ENCODE data around the gene TBX4. TPM values are rescaled to one million over a fixed set of nuclear protein-coding genes. Genes with fewer than 3 reads are reported as not detected.

Gene TBX4
- polyA plus RNA-seq, 3 donors, result not detected

GRCh38 chr17:61431594-61432311 is 20.5 kb upstream of the TBX4 start:
- Histone ChIP-seq H3K9ac (ENCODE audit: insufficient read depth, low read length, poor library complexity, severe bottlenecking) (no peak overlapping the region), H3K4me1 (ENCODE audit: control insufficient read depth in 1 of 2, insufficient read depth in 2 of 2, low read length in 2 of 2) (no peaks in the 10 kb centered on the region), H3K4me3 (replicated peaks in 1 of 3; ENCODE audit: low read depth in 2 of 3, low read length in 3 of 3) (no peak overlapping the region), H3K9me3 (replicated peaks in 1 of 2; ENCODE audit: control insufficient read depth in 1 of 2, insufficient read depth in 1 of 2, low read length in 2 of 2) (peaks cover 0 to 7% of the 10 kb centered on the region in 2 donors), H3K79me2 (ENCODE audit: insufficient read depth, low read length) (no peaks in the 10 kb centered on the region), H3K27ac (ENCODE audit: low read depth in 1 of 2, low read length in 2 of 2) (no peak overlapping the region), H3K27me3 (ENCODE audit: control insufficient read depth in 2 of 2, insufficient read depth in 2 of 2, low read length in 2 of 2) (peaks cover 13 to 33% of the 10 kb centered on the region in 2 donors), H3K4me2 (replicated peaks; ENCODE audit: extremely low read depth, low read length, poor library complexity, severe bottlenecking) (no peak overlapping the region), H3K36me3 (replicated peaks in 1 of 2; ENCODE audit: control insufficient read depth in 1 of 2, insufficient read depth in 2 of 2, low read length in 2 of 2) (no peaks in the 10 kb centered on the region), H2AFZ (ENCODE audit: insufficient read depth, low read depth, low read length, poor library complexity, severe bottlenecking) (no peak overlapping the region), H4K20me1 (ENCODE audit: insufficient read depth, low read length) (no peaks in the 10 kb centered on the region)
- H3K27me3 Mint-ChIP-seq (ENCODE audit: low read depth in 3 of 3), result peaks cover 23 to 43% (median 31%) of the 10 kb centered on the region in 3 donors
- H3K4me1 Mint-ChIP-seq, result no peaks in the 10 kb centered on the region
- H3K27ac Mint-ChIP-seq, result no peak overlapping the region
- intact Hi-C loops (cut with micrococcal nuclease), result no loop called here
- WGBS (ENCODE audit: insufficient coverage), result 88% methylated on average over 4 of the region's 4 CpGs
- TF ChIP-seq CTCF (IDR thresholded peaks at IDR 0.05), result no peak
- no peak overlapping the region for H3K4me3 Mint-ChIP-seq
- peaks cover 0 to 14% (median 5%) of the 10 kb centered on the region in 7 donors for H3K9me3 Mint-ChIP-seq
- no peaks in the 10 kb centered on the region for H3K36me3 Mint-ChIP-seq
- no peak for DNase-seq

DNA sequence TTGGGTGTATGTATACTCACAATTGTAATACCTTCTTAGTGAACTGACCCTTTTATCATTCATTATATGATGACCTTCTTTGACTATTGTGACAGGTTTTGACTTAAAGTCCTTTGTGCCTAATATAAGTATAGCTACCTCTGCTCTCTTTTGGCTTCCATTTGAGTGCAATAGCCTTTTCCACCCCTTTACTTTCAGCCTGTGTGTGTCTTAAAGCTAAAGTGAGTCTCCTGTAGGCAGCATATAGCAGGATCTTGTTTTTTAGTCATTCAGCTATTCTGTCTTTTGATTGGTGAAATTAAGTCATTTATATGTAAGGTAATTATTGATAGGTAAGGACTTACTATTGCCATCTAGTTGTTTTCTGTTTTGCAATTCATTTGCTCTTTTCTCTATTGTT is 15.9 kb upstream of the TBX4 start:
- no peak for DNase-seq
- no peak overlapping the region for H3K4me2 ChIP-seq (replicated peaks; ENCODE audit: extremely low read depth, low read length, poor library complexity, severe bottlenecking)
- no peak overlapping the region for H3K27ac ChIP-seq (ENCODE audit: low read depth in 1 of 2, low read length in 2 of 2)
- H4K20me1 ChIP-seq (ENCODE audit: insufficient read depth, low read length), result no peaks in the 10 kb centered on the region
- no peak overlapping the region for H3K27ac Mint-ChIP-seq
- H3K36me3 ChIP-seq (replicated peaks in 1 of 2; ENCODE audit: control insufficient read depth in 1 of 2, insufficient read depth in 2 of 2, low read length in 2 of 2), result no peaks in the 10 kb centered on the region
- H3K4me1 ChIP-seq (ENCODE audit: control insufficient read depth in 1 of 2, insufficient read depth in 2 of 2, low read length in 2 of 2), result no peaks in the 10 kb centered on the region
- no peak overlapping the region for H3K4me3 ChIP-seq (replicated peaks in 1 of 3; ENCODE audit: low read depth in 2 of 3, low read length in 3 of 3)
- peaks cover 12 to 18% of the 10 kb centered on the region in 2 donors for H3K27me3 ChIP-seq (ENCODE audit: control insufficient read depth in 2 of 2, insufficient read depth in 2 of 2, low read length in 2 of 2)
- H3K9me3 Mint-ChIP-seq, result peaks cover 4 to 24% (median 13%) of the 10 kb centered on the region in 7 donors
- no peaks in the 10 kb centered on the region for H3K79me2 ChIP-seq (ENCODE audit: insufficient read depth, low read length)
- H3K36me3 Mint-ChIP-seq, result no peaks in the 10 kb centered on the region
- peaks cover 2% of the 10 kb centered on the region for H3K4me1 Mint-ChIP-seq
- no peak for TF ChIP-seq CTCF (IDR thresholded peaks at IDR 0.05)
- no peak overlapping the region for H2AFZ ChIP-seq (ENCODE audit: insufficient read depth, low read depth, low read length, poor library complexity, severe bottlenecking)
- intact Hi-C loops (cut with micrococcal nuclease), result no loop called here
- H3K9me3 ChIP-seq (replicated peaks in 1 of 2; ENCODE audit: control insufficient read depth in 1 of 2, insufficient read depth in 1 of 2, low read length in 2 of 2), result peaks cover 0 to 20% of the 10 kb centered on the region in 2 donors
- no peak overlapping the region for H3K9ac ChIP-seq (ENCODE audit: insufficient read depth, low read length, poor library complexity, severe bottlenecking)
- no peak overlapping the region for H3K4me3 Mint-ChIP-seq
- H3K27me3 Mint-ChIP-seq (ENCODE audit: low read depth in 3 of 3), result peaks cover 25 to 58% (median 35%) of the 10 kb centered on the region in 3 donors
